GM12873 (cell line): ENCODE measurements around the gene BTN2A1.

Source experiments
- CTCF ChIP-seq: IDR thresholded peaks from 2 replicates; pipeline ENCODE4 v1.5.1; 2012; ENCODE audit warnings: low read depth, mild to moderate bottlenecking, moderate library complexity, low read length, control low read depth; ENCODE audit not compliant: insufficient read depth; ENCODE audit errors: missing control alignments

The BTN2A1 gene

GRCh38 chr6:26507658-26508057 is 49.9 kb downstream of the BTN2A1 start:
- TF ChIP-seq CTCF, result no peak

GRCh38 chr6:26514984-26515383 is 57.2 kb downstream of the BTN2A1 start:
- TF ChIP-seq CTCF, result no peak

- TF ChIP-seq CTCF, result no peak
Observed at GRCh38 chr6:26516481-26517427, 59.0 kb downstream of the BTN2A1 start.
